ENCODE results near the gene CENPP. TPM values are rescaled to one million over a fixed set of nuclear protein-coding genes. Genes with fewer than 3 reads are reported as not detected.

The CENPP gene
- total RNA-seq, 4 donors from 2014 or later: 1.5 to 11.6 (median 5.5) TPM

GRCh38 chr9:92527291-92527828, 201.6 kb downstream of the CENPP start:
- DNase-seq: no peak
- no peaks in the 10 kb centered on the region for H3K9me3 ChIP-seq
- no peak overlapping the region for H3K4me3 ChIP-seq (replicated peaks in 1 of 3)
- no peak overlapping the region for H3K27ac ChIP-seq
- no peaks in the 10 kb centered on the region for H3K36me3 ChIP-seq
- intact Hi-C loops (cut with DNase I): no loop called here
- no peaks in the 10 kb centered on the region for H3K27me3 ChIP-seq
- TF ChIP-seq, protein P1, sequence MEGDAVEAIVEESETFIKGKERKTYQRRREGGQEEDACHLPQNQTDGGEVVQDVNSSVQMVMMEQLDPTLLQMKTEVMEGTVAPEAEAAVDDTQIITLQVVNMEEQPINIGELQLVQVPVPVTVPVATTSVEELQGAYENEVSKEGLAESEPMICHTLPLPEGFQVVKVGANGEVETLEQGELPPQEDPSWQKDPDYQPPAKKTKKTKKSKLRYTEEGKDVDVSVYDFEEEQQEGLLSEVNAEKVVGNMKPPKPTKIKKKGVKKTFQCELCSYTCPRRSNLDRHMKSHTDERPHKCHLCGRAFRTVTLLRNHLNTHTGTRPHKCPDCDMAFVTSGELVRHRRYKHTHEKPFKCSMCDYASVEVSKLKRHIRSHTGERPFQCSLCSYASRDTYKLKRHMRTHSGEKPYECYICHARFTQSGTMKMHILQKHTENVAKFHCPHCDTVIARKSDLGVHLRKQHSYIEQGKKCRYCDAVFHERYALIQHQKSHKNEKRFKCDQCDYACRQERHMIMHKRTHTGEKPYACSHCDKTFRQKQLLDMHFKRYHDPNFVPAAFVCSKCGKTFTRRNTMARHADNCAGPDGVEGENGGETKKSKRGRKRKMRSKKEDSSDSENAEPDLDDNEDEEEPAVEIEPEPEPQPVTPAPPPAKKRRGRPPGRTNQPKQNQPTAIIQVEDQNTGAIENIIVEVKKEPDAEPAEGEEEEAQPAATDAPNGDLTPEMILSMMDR (IDR thresholded peaks at IDR 0.05): no peak
- H3K4me1 ChIP-seq: no peaks in the 10 kb centered on the region
- WGBS, 2 donors: 97 to 100% methylated on average over 2 of the region's 2 CpGs

GRCh38 chr9:92527832-92528521, 202.2 kb downstream of the CENPP start:
- Histone ChIP-seq H3K27me3 (no peaks in the 10 kb centered on the region), H3K9me3 (no peaks in the 10 kb centered on the region), H3K27ac (no peak overlapping the region), H3K4me1 (no peaks in the 10 kb centered on the region), H3K36me3 (no peaks in the 10 kb centered on the region), H3K4me3 (replicated peaks in 1 of 3) (no peak overlapping the region)
- WGBS, 2 donors: 93 to 94% methylated on average over 4 of the region's 4 CpGs
- no peak for TF ChIP-seq POLR2A (IDR thresholded peaks at IDR 0.05)
- TF ChIP-seq, protein P1 (IDR thresholded peaks at IDR 0.05): no peak
- intact Hi-C loops (cut with DNase I): no loop called here
- no peak for DNase-seq

GRCh38 chr9:92528522-92528849, 202.7 kb downstream of the CENPP start:
- DNase-seq: no peak
- no peak overlapping the region for H3K4me3 ChIP-seq (replicated peaks in 1 of 3)
- no peaks in the 10 kb centered on the region for H3K4me1 ChIP-seq
- no peak for TF ChIP-seq POLR2A (IDR thresholded peaks at IDR 0.05)
- TF ChIP-seq, protein P1 (IDR thresholded peaks at IDR 0.05): no peak
- intact Hi-C loops (cut with DNase I): no loop called here
- H3K36me3 ChIP-seq: no peaks in the 10 kb centered on the region
- WGBS, 2 donors: 90 to 95% methylated on average over 1 of the region's 1 CpG
- no peak overlapping the region for H3K27ac ChIP-seq
- no peaks in the 10 kb centered on the region for H3K27me3 ChIP-seq
- no peaks in the 10 kb centered on the region for H3K9me3 ChIP-seq

- Histone ChIP-seq H3K36me3 (no peaks in the 10 kb centered on the region), H3K9me3 (no peaks in the 10 kb centered on the region), H3K27me3 (no peaks in the 10 kb centered on the region), H3K4me3 (replicated peaks in 1 of 3) (no peak overlapping the region), H3K4me1 (no peaks in the 10 kb centered on the region), H3K27ac (no peak overlapping the region)
- DNase-seq: no peak
- intact Hi-C loops (cut with DNase I): no loop called here
- WGBS, 2 donors: 97 to 98% methylated on average over 3 of the region's 3 CpGs
- TF ChIP-seq POLR2A (IDR thresholded peaks at IDR 0.05): no peak
- TF ChIP-seq, protein P1 (IDR thresholded peaks at IDR 0.05): no peak
Observed at GRCh38 chr9:92529124-92529523, 203.4 kb downstream of the CENPP start.

DNA sequence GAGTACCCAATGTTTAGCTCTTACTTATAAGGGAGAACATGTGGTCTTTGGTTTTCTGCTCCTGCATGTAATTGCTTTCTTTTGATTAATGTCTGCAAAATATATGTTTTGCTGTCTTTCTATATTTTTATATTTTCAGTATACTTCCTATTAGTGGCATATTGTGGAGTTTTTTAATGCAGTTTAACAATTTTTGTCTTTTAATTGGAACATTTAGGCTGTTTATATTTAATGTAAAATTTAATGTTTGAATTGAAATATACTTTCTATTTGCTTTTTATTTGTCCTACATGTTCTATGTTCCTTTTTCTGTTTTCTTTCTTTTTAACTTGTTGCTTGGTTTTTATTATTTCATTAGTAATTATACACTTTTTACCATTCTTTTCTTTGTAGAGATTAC, 205.1 kb downstream of the CENPP start:
- Histone ChIP-seq H3K27ac (no peak overlapping the region), H3K4me3 (replicated peaks in 1 of 3) (no peak overlapping the region), H3K27me3 (no peaks in the 10 kb centered on the region), H3K36me3 (no peaks in the 10 kb centered on the region), H3K4me1 (peaks cover 0 to 11% of the 10 kb centered on the region in 2 donors), H3K9me3 (no peaks in the 10 kb centered on the region)
- no peak for DNase-seq
- TF ChIP-seq, protein P1 (IDR thresholded peaks at IDR 0.05): no peak
- no peak for TF ChIP-seq POLR2A (IDR thresholded peaks at IDR 0.05)
- intact Hi-C loops (cut with DNase I): no loop called here

All from thyroid gland (tissue), 4 donors.